HepG2 (cell line): ENCODE results near the gene TTBK2. TPM values are rescaled to one million over a fixed set of nuclear protein-coding genes. Genes with fewer than 3 reads are reported as not detected.

ENCODE experiments used
- ATAC-seq: fragments of 200-7000 bp; cut with Tn5 transposase; 3 replicates; pipeline ENCODE4 v1.9.1; 2020; ENCODE audit warnings: mild to moderate bottlenecking, moderate library complexity
- BruUV-seq: library from RNA; stranded (reverse); fragments of 400-500 nt; replicated peaks from 2 replicates; lab custom pipeline; 2021; lab: Mats Ljungman, UMichigan
- CTCF ChIA-PET: fragments of 300-600 bp; formaldehyde crosslinking; extraction: SDS; loops from one replicate; lab custom pipeline; 2021; ENCODE audit warnings: low total read pairs, inconsistent platforms, low intra/inter-chr PET ratio; lab: Yijun Ruan, JAX
- POLR2A ChIA-PET: fragments of 350-600 bp; sonication (Branson Sonifier 250); formaldehyde crosslinking; loops from one replicate; lab custom pipeline; 2020; ENCODE audit warnings: antibody characterized with exemption, inconsistent platforms; lab: Yijun Ruan, JAX
- DNase-seq: peaks from one replicate; pipeline ENCODE4 v3.0.0-alpha.2; 2015; ENCODE audit warnings: low spot score
- FAIRE-seq: peaks from 3 replicates; lab custom pipeline; 2011; peaks lifted over from hg19 to GRCh38; lab: Jason Lieb, UNC
- H2AFZ ChIP-seq: one replicate; pipeline ENCODE4 v1.6.1; 2011; ENCODE audit warnings: low read length, inconsistent platforms
- H3K27ac ChIP-seq: fragments of 300-600 bp; 3 replicates; pipeline ENCODE4 v1.8.0; 2011; ENCODE audit warnings: mixed run types, mild to moderate bottlenecking, mixed read lengths, low read length, inconsistent platforms; ENCODE audit not compliant: insufficient read depth; ENCODE audit errors: extremely low read length
- H3K27me3 ChIP-seq, 2 experiments: fragments of 200-600 bp in 1 of 2; 2 replicates in 1 of 2; 3 replicates in 1 of 2; pipeline versions ENCODE4 v1.6.0 to v1.8.0; 2011; ENCODE audit warnings: low read length in 2 of 2, mild to moderate bottlenecking in 2 of 2, moderate library complexity in 2 of 2, inconsistent platforms in 1 of 2; ENCODE audit not compliant: insufficient read depth in 2 of 2, control insufficient read depth in 1 of 2
- H3K36me3 ChIP-seq, 2 experiments: fragments of 200-600 bp in 1 of 2; replicated peaks in 1 of 2; 2 replicates in 1 of 2; 3 replicates in 1 of 2; pipeline versions ENCODE4 v1.5.1 to v1.8.0; 2011; ENCODE audit warnings: low read length in 2 of 2, inconsistent platforms in 1 of 2; ENCODE audit not compliant: insufficient read depth in 2 of 2, control insufficient read depth in 1 of 2
- H3K4me1 ChIP-seq: 2 replicates; pipeline ENCODE4 v1.5.1; 2012; ENCODE audit warnings: low read length, inconsistent platforms; ENCODE audit not compliant: insufficient read depth
- H3K4me2 ChIP-seq: 2 replicates; pipeline ENCODE4 v1.6.0; 2011; ENCODE audit warnings: low read depth, low read length, inconsistent platforms
- H3K4me3 ChIP-seq, 3 experiments: fragments of 200-600 bp in 1 of 3; sonication (generic), shearing (Covaris generic) in 1 of 3; replicated peaks in 1 of 3; 2 replicates each; pipeline ENCODE4 v1.5.1; 2011 to 2016; ENCODE audit warnings: low read length in 3 of 3, inconsistent platforms in 2 of 3, low read depth in 2 of 3, mild to moderate bottlenecking in 2 of 3, control low read depth in 1 of 3, mixed read lengths in 1 of 3; ENCODE audit not compliant: insufficient read depth in 1 of 3
- H3K79me2 ChIP-seq: one replicate; pipeline ENCODE4 v1.6.1; 2011; ENCODE audit warnings: low read length, inconsistent platforms; ENCODE audit not compliant: insufficient read depth
- H3K9ac ChIP-seq: 2 replicates; pipeline ENCODE4 v1.6.0; 2011; ENCODE audit warnings: mild to moderate bottlenecking, low read depth, low read length, inconsistent platforms; ENCODE audit not compliant: insufficient read depth
- H3K9me3 ChIP-seq: 2 replicates; pipeline ENCODE4 v1.5.1; 2012; ENCODE audit warnings: mild to moderate bottlenecking, low read length
- H4K20me1 ChIP-seq: 2 replicates; pipeline ENCODE4 v1.6.0; 2011; ENCODE audit warnings: inconsistent platforms, mild to moderate bottlenecking, low read length, moderate library complexity; ENCODE audit not compliant: insufficient read depth
- CAMTA2 ChIP-seq: sonication (generic); formaldehyde crosslinking; IDR thresholded peaks from 2 replicates; pipeline ENCODE4 v1.4.0; 2020; ENCODE audit warnings: mild to moderate bottlenecking, missing genetic modification reagents, borderline replicate concordance
- RXRB ChIP-seq: IDR thresholded peaks from 2 replicates; pipeline ENCODE4 v1.6.1; 2016; ENCODE audit warnings: borderline replicate concordance, missing genetic modification reagents, missing compliant biosample characterization
- ZNF121 ChIP-seq: sonication (generic); formaldehyde crosslinking; IDR thresholded peaks from 2 replicates; pipeline ENCODE4 v1.5.0; 2020; ENCODE audit warnings: mild to moderate bottlenecking, missing genetic modification reagents
- ZNF383 ChIP-seq: sonication (generic); formaldehyde crosslinking; IDR thresholded peaks from 2 replicates; pipeline ENCODE4 v1.4.0; 2020; ENCODE audit warnings: missing genetic modification reagents, mild to moderate bottlenecking, borderline replicate concordance
- ZNF792 ChIP-seq: IDR thresholded peaks from 2 replicates; pipeline ENCODE4 v1.6.1; 2016
- WGBS: methylation state at CpG from one replicate; pipeline ENCODE4 v1.1.6; 2017; ENCODE audit warnings: low lambda C conversion rate; 5-methylcytosine and 5-hydroxymethylcytosine counted together
- in situ Hi-C: cut with HindIII; loops from 2 replicates; pipeline ENCODE4 v1.10.0; 2017; ENCODE audit warnings: low pct_unique_long_range_greater_than_20kb; ENCODE audit not compliant: extremely low pct_ligation_motif_present
- intact Hi-C: fragments of 100-400 bp; cut with micrococcal nuclease; formaldehyde crosslinking; loops from one replicate; pipeline ENCODE4 v1.10.0; 2022; ENCODE audit not compliant: unreplicated experiment
- polyA plus RNA-seq, 8 experiments: library from polyadenylated mRNA; depleted of rRNA in 3 of 8; stranded (reverse) in 7 of 8; unstranded in 1 of 8; fragments of >200 nt; fragmentation: Illumina TruSeq in 4 of 8; extraction: Trizol in 4 of 8; gene quantifications; 2 replicates each; pipeline versions ENCODE4 v1.2.1 to v1.2.3, GENCODE V29; 2011 to 2016; ENCODE audit warnings: low read depth in 4 of 8, missing spikeins in 1 of 8, mixed read lengths in 1 of 8; ENCODE audit not compliant: insufficient read depth in 1 of 8
- total RNA-seq, 5 experiments: library from RNA; depleted of rRNA; stranded (reverse); fragments of >200 nt; fragmentation: Illumina TruSeq; extraction: Trizol; gene quantifications; 2 replicates each; pipeline ENCODE4 v1.2.3, GENCODE V29; 2016; ENCODE audit warnings: low read depth in 1 of 5

TTBK2 gene
- total and polyA plus RNA-seq, 2 of the 13 experiments (the other 11 are each of a cell fraction or from before 2014, with no cell fraction given), result 5.1 to 7.4 TPM

- Histone ChIP-seq H3K27ac (no peak overlapping the region), H2AFZ (no peak overlapping the region), H3K4me3 (no peak overlapping the region), H3K36me3 (no peaks in the 10 kb centered on the region), H3K9me3 (no peaks in the 10 kb centered on the region), H3K4me2 (no peak overlapping the region), H3K79me2 (peaks cover 39% of the 10 kb centered on the region), H3K4me1 (peaks cover 27% of the 10 kb centered on the region), H4K20me1 (peaks cover 5% of the 10 kb centered on the region; the same call in 1 of the 2 replicates), H3K9ac (no peak overlapping the region), H3K27me3 (no peaks in the 10 kb centered on the region; a peak in 1 of 5 replicates)
- no TSS peak for BruUV-seq
- ATAC-seq (no peak), DNase-seq (no peak), FAIRE-seq (no peak)
- ChIA-PET CTCF (no interaction called here), POLR2A (no interaction called here)
- intact Hi-C loops, result no loop called here
- TF ChIP-seq ZNF383 (CRISPR knock-in tag), result no peak
- TF ChIP-seq ZNF121, result peak; percentile 67; the same call in 1 of the 2 replicates
- no peak for TF ChIP-seq CAMTA2 (CRISPR knock-in tag)
- in situ Hi-C loops, result no loop called here
- WGBS, result 97% methylated on average over 3 of the region's 3 CpGs
These were observed 4.8 kb downstream of the TTBK2 start for GRCh38 chr15:42915654-42916315.

DNA sequence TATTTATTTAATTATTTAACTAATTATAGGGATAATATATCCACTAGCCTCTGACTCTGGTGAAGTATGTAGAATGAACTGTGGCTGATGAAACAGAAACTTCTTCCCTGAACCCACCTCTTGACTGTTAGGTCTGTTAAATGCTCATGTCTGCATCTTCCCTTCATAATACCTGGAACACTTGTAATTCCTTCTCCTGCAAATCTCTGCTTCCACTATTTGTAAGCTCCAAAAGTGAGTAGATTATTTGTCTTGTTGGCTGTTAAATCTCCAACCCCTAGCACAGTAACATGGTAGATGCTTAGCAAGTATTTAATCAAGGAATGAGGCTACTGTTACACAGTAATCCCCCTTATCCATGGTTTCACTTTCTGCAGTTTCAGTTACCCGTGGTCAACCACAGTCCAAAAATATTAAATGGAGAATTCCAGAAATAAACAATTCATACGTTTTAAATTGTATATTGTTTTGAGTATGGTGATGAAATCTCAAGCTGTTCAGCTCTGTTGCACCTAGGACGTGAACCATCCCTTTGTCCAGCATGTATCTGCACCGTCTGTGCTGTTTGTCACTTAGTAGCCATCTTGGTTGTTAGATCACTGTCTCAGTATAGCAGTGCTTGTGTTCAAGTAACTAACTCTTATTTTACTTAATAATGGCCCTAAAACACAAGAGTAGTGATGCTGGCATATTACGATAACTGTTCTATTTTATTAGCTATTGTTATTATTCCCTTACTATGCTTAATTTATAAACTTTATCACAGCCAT lies 5.7 kb downstream of the TTBK2 start:
- Histone ChIP-seq H3K27ac (peak overlapping the region; percentile 14), H3K9me3 (no peaks in the 10 kb centered on the region), H3K4me2 (peak overlapping the region; percentile 45), H2AFZ (no peak overlapping the region), H3K4me3 (peak overlapping the region in 1 of 3 experiments; percentile 28; a peak in 1 of 6 replicates), H3K79me2 (peaks cover 37% of the 10 kb centered on the region), H3K27me3 (no peaks in the 10 kb centered on the region; a peak in 1 of 5 replicates), H4K20me1 (peaks cover 5% of the 10 kb centered on the region; the same call in 1 of the 2 replicates), H3K9ac (no peak overlapping the region), H3K4me1 (peaks cover 27% of the 10 kb centered on the region), H3K36me3 (no peaks in the 10 kb centered on the region)
- no peak for ATAC-seq
- BruUV-seq, result no TSS peak
- CTCF ChIA-PET, result no interaction called here
- no peak for DNase-seq
- in situ Hi-C loops, result no loop called here
- FAIRE-seq, result no peak
- intact Hi-C loops, result no loop called here
- WGBS, result 63% methylated on average over 5 of the region's 5 CpGs
- TF ChIP-seq ZNF792 (0 out of 2 replicates have a peak, but pooled peaks have one; percentile 49), RXRB (no peak)
- POLR2A ChIA-PET, result no interaction called here
